GM19193 (cell line): ENCODE data around the gene OPTN.
A peak's percentile ranks its signal among the peaks of the same experiment; 100 is the strongest.

ENCODE experiments used
- POLR2A ChIP-seq: IDR thresholded peaks from 4 replicates; pipeline ENCODE4 v1.6.1; 2011; ENCODE audit not compliant: insufficient read depth, insufficient read length; ENCODE audit errors: extremely low read depth

Gene OPTN

GRCh38 chr10:13146379-13146778 lies 46.4 kb downstream of the OPTN start:
- no peak for TF ChIP-seq POLR2A

- TF ChIP-seq POLR2A: no peak
Observed at GRCh38 chr10:13147161-13147560, 47.2 kb downstream of the OPTN start.

GRCh38 chr10:13152296-13152695 lies 52.3 kb downstream of the OPTN start:
- no peak for TF ChIP-seq POLR2A

- TF ChIP-seq POLR2A: no peak
Observed at GRCh38 chr10:13158401-13158800, 58.4 kb downstream of the OPTN start.

- TF ChIP-seq POLR2A: peak; percentile 59
Observed at GRCh38 chr10:13160934-13161856, 61.2 kb downstream of the OPTN start, which contains the start of gene MCM10. Gene MCM10, plus strand, starts transcription at chr10:13161558. Its CDS starts 2,645 bp downstream, at chr10:13164203.

- no peak for TF ChIP-seq POLR2A
Observed at GRCh38 chr10:13161857-13162271, 61.9 kb downstream of the OPTN start.

- no peak for TF ChIP-seq POLR2A
Observed at GRCh38 chr10:13163859-13164258, 63.9 kb downstream of the OPTN start.

- TF ChIP-seq POLR2A: no peak
Observed at GRCh38 chr10:13165177-13165576, 65.2 kb downstream of the OPTN start.

GRCh38 chr10:13167568-13167967 lies 67.6 kb downstream of the OPTN start:
- TF ChIP-seq POLR2A: no peak

- no peak for TF ChIP-seq POLR2A
Observed at GRCh38 chr10:13168781-13169180, 68.8 kb downstream of the OPTN start.

GRCh38 chr10:13173616-13174015 lies 73.7 kb downstream of the OPTN start:
- no peak for TF ChIP-seq POLR2A

- TF ChIP-seq POLR2A: no peak
Observed at GRCh38 chr10:13180788-13181187, 80.8 kb downstream of the OPTN start.

GRCh38 chr10:13182424-13182823 lies 82.5 kb downstream of the OPTN start:
- TF ChIP-seq POLR2A: no peak

GRCh38 chr10:13183625-13184024 lies 83.7 kb downstream of the OPTN start:
- no peak for TF ChIP-seq POLR2A

GRCh38 chr10:13184276-13184675 lies 84.3 kb downstream of the OPTN start:
- TF ChIP-seq POLR2A: no peak
